Retinal pigment epithelial cell (primary cell): Measurements from ENCODE around the gene BMP6.
"Not testable (repeated sequence)": the region's sequence is repeated elsewhere in the genome, so short reads cannot be mapped to it uniquely, and the experiment has no call there.

Experiments
- DNase-seq: peaks from one replicate; pipeline ENCODE4 v3.0.0-alpha.2; 2010; ENCODE audit warnings: low read depth
- H3K4me3 ChIP-seq: 2 replicates; pipeline ENCODE4 v1.5.1; 2011; ENCODE audit warnings: mild to moderate bottlenecking, low read length, control low read depth, moderate library complexity
- CTCF ChIP-seq: conservative IDR thresholded peaks from 2 replicates; pipeline ENCODE4 v1.5.1; 2011; ENCODE audit warnings: low read depth, low read length, control low read depth, inconsistent platforms

BMP6 gene

GRCh38 chr6:7813193-7813592 is 87.3 kb downstream of the BMP6 start:
- TF ChIP-seq CTCF, result no peak
- no peak overlapping the region for H3K4me3 ChIP-seq
- DNase-seq, result no peak

- H3K4me3 ChIP-seq, result no peak overlapping the region
- no peak for TF ChIP-seq CTCF
- DNase-seq, result no peak
Measured at GRCh38 chr6:7813704-7814103, 87.8 kb downstream of the BMP6 start.

GRCh38 chr6:7815716-7816115 is 89.8 kb downstream of the BMP6 start:
- no peak for TF ChIP-seq CTCF
- DNase-seq, result no peak
- H3K4me3 ChIP-seq, result no peak overlapping the region

- not testable (repeated sequence) for H3K4me3 ChIP-seq, DNase-seq
Measured at GRCh38 chr6:7817184-7817583, 91.3 kb downstream of the BMP6 start.

GRCh38 chr6:7818257-7819214 is 92.6 kb downstream of the BMP6 start:
- no peak overlapping the region for H3K4me3 ChIP-seq
- no peak for TF ChIP-seq CTCF
- peak; percentile 46 for DNase-seq

GRCh38 chr6:7819431-7820015 is 93.6 kb downstream of the BMP6 start:
- no peak for TF ChIP-seq CTCF
- DNase-seq, result peak; percentile 45
- no peak overlapping the region for H3K4me3 ChIP-seq

GRCh38 chr6:7820288-7820835 is 94.5 kb downstream of the BMP6 start:
- DNase-seq, result no peak
- no peak overlapping the region for H3K4me3 ChIP-seq
- TF ChIP-seq CTCF, result no peak
